Keratinocyte (primary cell): ENCODE results near the gene ZNF560. TPM values are rescaled to one million over a fixed set of nuclear protein-coding genes. Genes with fewer than 3 reads are reported as not detected.

Experiments used
- DNase-seq: peaks from one replicate; pipeline ENCODE4 v3.0.0-alpha.2; 2011; ENCODE audit warnings: low read depth, missing footprints, low spot score
- FAIRE-seq: peaks from 2 replicates; lab custom pipeline; 2011; peaks lifted over from hg19 to GRCh38; lab: Jason Lieb, UNC
- H2AFZ ChIP-seq: 2 replicates; pipeline ENCODE4 v1.6.0; 2012; ENCODE audit warnings: low read length, control low read depth, inconsistent platforms; ENCODE audit not compliant: control insufficient read depth
- H3K27ac ChIP-seq: 2 replicates; pipeline ENCODE4 v1.5.1; 2011; ENCODE audit warnings: low read length; ENCODE audit not compliant: control insufficient read depth, insufficient read depth
- H3K27me3 ChIP-seq: 3 replicates; pipeline ENCODE4 v1.6.0; 2011; ENCODE audit warnings: low read length; ENCODE audit not compliant: control insufficient read depth, insufficient read depth; ENCODE audit errors: extremely low read depth
- H3K36me3 ChIP-seq, 2 experiments: 2 replicates in 1 of 2; 3 replicates in 1 of 2; pipeline ENCODE4 v1.5.1; 2011; ENCODE audit warnings: low read length in 2 of 2, mild to moderate bottlenecking in 1 of 2; ENCODE audit not compliant: control insufficient read depth in 2 of 2, insufficient read depth in 2 of 2; ENCODE audit errors: extremely low read depth in 1 of 2
- H3K4me1 ChIP-seq: 3 replicates; pipeline ENCODE4 v1.5.1; 2011; ENCODE audit warnings: low read length; ENCODE audit not compliant: control insufficient read depth, insufficient read depth; ENCODE audit errors: extremely low read depth
- H3K4me2 ChIP-seq: 3 replicates; pipeline ENCODE4 v1.6.0; 2011; ENCODE audit warnings: low read depth, low read length; ENCODE audit not compliant: control insufficient read depth, insufficient read depth; ENCODE audit errors: extremely low read depth
- H3K4me3 ChIP-seq, 3 experiments: fragments of 200-600 bp in 1 of 3; sonication (generic) in 1 of 3; 2 replicates in 2 of 3; 3 replicates in 1 of 3; pipeline ENCODE4 v1.5.1; 2011 to 2016; ENCODE audit warnings: low read length in 3 of 3, mild to moderate bottlenecking in 3 of 3, control low read depth in 2 of 3, inconsistent platforms in 1 of 3, low read depth in 1 of 3, mixed read lengths in 1 of 3, mixed run types in 1 of 3, moderate library complexity in 1 of 3; ENCODE audit not compliant: control insufficient read depth in 2 of 3, insufficient read depth in 2 of 3; ENCODE audit errors: extremely low read depth in 1 of 3
- H3K79me2 ChIP-seq: 2 replicates; pipeline ENCODE4 v1.6.0; 2012; ENCODE audit warnings: low read length; ENCODE audit not compliant: control insufficient read depth, insufficient read depth
- H3K9ac ChIP-seq: 3 replicates; pipeline ENCODE4 v1.6.0; 2011; ENCODE audit warnings: low read length; ENCODE audit not compliant: control insufficient read depth, insufficient read depth; ENCODE audit errors: extremely low read depth
- H3K9me1 ChIP-seq: 3 replicates; pipeline ENCODE4 v1.6.0; 2011; ENCODE audit warnings: low read length; ENCODE audit not compliant: control insufficient read depth, insufficient read depth; ENCODE audit errors: extremely low read depth
- H3K9me3 ChIP-seq: 2 replicates; pipeline ENCODE4 v1.5.1; 2012; ENCODE audit warnings: low read depth, low read length; ENCODE audit not compliant: control insufficient read depth
- H4K20me1 ChIP-seq: 3 replicates; pipeline ENCODE4 v1.6.0; 2011; ENCODE audit warnings: low read length; ENCODE audit not compliant: control insufficient read depth, insufficient read depth; ENCODE audit errors: extremely low read depth
- EZH2 ChIP-seq: IDR thresholded peaks from one replicate; pipeline ENCODE4 v1.6.1; 2012; ENCODE audit warnings: inconsistent platforms, mild to moderate bottlenecking, low read length, moderate library complexity
- dilution Hi-C: fragments of 300-500 bp; cut with MboI; formaldehyde crosslinking; loops from one replicate; pipeline ENCODE4 v1.7.0; 2020; ENCODE audit warnings: low sequenced_read_pairs; ENCODE audit not compliant: extremely low pct_ligation_motif_present
- polyA plus RNA-seq, 5 experiments: library from polyadenylated mRNA; depleted of rRNA in 3 of 5; stranded (reverse) in 3 of 5; stranded (forward) in 1 of 5; unstranded in 1 of 5; fragments of >200 nt; gene quantifications; 1 replicate in 1 of 5; 2 replicates in 3 of 5; 3 replicates in 1 of 5; pipeline versions ENCODE4 v1.2.1 to v1.2.3, GENCODE V29; 2011 to 2012; ENCODE audit warnings: missing spikeins in 2 of 5, low read depth in 1 of 5, low replicate concordance in 1 of 5
- TF ChIP-seq, protein P1 (sequence below), 3 experiments: IDR thresholded peaks in 1 of 3; conservative IDR thresholded peaks in 1 of 3; optimal IDR thresholded peaks in 1 of 3; 2 replicates in 2 of 3; 3 replicates in 1 of 3; pipeline versions ENCODE3 to v1.5.1; 2011; ENCODE audit warnings: low read length in 3 of 3, mild to moderate bottlenecking in 3 of 3, moderate library complexity in 2 of 3, control low read depth in 1 of 3, inconsistent platforms in 1 of 3; ENCODE audit not compliant: insufficient read depth in 2 of 3; ENCODE audit errors: extremely low read depth in 1 of 3

The ZNF560 gene
- polyA plus RNA-seq, 1 donor (not counting 4 experiments of a cell fraction or from before 2014, with no cell fraction given) = 0.04 TPM

DNA sequence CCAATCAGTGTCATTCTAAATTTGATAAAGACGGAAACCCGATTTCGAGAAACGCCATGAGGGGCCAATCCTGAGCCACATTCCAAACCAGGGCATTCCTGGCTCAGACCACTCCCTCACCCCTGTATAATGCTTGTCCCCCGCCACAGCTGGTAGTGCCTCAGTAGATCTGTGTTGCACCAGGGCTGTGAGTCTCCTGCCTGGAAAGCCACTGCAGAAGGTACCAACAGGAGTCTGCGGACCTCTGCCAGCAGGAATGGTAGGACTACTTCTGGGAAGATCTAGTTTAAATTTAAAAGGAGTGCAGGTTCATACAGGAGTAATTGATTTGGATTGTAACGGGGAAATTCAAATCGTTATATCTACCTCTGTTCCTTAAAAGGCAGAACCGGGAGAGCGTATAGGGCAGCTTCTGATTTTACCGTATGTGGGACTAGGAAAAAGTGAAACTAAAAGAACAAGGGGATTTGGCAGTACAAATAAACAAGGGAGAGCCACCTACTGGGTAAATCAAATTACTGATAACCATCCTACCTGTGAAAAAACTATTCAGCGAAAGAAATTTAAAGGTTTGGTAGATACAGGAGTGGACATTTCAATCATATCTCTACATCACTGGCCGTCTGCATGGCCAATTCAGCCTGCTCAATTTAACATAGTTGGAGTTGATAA lies 42.3 kb downstream of the ZNF560 start:
- H3K4me3 ChIP-seq = no peak overlapping the region
- no peaks in the 10 kb centered on the region for H3K79me2 ChIP-seq
- FAIRE-seq (no peak), DNase-seq (no peak)
- H3K4me1 ChIP-seq = no peaks in the 10 kb centered on the region
- dilution Hi-C loops = no loop called here
- no peak overlapping the region for H3K4me2 ChIP-seq
- H2AFZ ChIP-seq = no peak overlapping the region
- TF ChIP-seq, protein P1, sequence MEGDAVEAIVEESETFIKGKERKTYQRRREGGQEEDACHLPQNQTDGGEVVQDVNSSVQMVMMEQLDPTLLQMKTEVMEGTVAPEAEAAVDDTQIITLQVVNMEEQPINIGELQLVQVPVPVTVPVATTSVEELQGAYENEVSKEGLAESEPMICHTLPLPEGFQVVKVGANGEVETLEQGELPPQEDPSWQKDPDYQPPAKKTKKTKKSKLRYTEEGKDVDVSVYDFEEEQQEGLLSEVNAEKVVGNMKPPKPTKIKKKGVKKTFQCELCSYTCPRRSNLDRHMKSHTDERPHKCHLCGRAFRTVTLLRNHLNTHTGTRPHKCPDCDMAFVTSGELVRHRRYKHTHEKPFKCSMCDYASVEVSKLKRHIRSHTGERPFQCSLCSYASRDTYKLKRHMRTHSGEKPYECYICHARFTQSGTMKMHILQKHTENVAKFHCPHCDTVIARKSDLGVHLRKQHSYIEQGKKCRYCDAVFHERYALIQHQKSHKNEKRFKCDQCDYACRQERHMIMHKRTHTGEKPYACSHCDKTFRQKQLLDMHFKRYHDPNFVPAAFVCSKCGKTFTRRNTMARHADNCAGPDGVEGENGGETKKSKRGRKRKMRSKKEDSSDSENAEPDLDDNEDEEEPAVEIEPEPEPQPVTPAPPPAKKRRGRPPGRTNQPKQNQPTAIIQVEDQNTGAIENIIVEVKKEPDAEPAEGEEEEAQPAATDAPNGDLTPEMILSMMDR (optimal IDR thresholded peaks at IDR 0.05 in 1 of 3, IDR thresholded peaks at IDR 0.05 in 1 of 3, conservative IDR thresholded peaks at IDR 0.05 in 1 of 3; ENCODE audit: extremely low read depth in 1 of 3, insufficient read depth in 2 of 3, low read length in 3 of 3) = no peak
- TF ChIP-seq EZH2 = no peak
- no peaks in the 10 kb centered on the region for H3K36me3 ChIP-seq
- peaks cover 2% of the 10 kb centered on the region for H3K9me3 ChIP-seq
- no peak overlapping the region for H3K27ac ChIP-seq
- H3K9me1 ChIP-seq = no peaks in the 10 kb centered on the region
- no peak overlapping the region for H3K9ac ChIP-seq
- H4K20me1 ChIP-seq = no peaks in the 10 kb centered on the region
- no peaks in the 10 kb centered on the region for H3K27me3 ChIP-seq

GRCh38 chr19:9453953-9454352 lies 44.5 kb downstream of the ZNF560 start:
- FAIRE-seq (no peak), DNase-seq (no peak)
- TF ChIP-seq, protein P1 (optimal IDR thresholded peaks at IDR 0.05 in 1 of 3, IDR thresholded peaks at IDR 0.05 in 1 of 3, conservative IDR thresholded peaks at IDR 0.05 in 1 of 3; ENCODE audit: extremely low read depth in 1 of 3, insufficient read depth in 2 of 3, low read length in 3 of 3) = no peak
- Histone ChIP-seq H3K9me3 (peaks cover 2% of the 10 kb centered on the region), H3K9ac (no peak overlapping the region), H3K4me1 (no peaks in the 10 kb centered on the region), H3K36me3 (no peaks in the 10 kb centered on the region), H3K27ac (no peak overlapping the region), H3K27me3 (no peaks in the 10 kb centered on the region), H3K9me1 (no peaks in the 10 kb centered on the region), H2AFZ (no peak overlapping the region), H3K4me2 (no peak overlapping the region), H4K20me1 (no peaks in the 10 kb centered on the region), H3K4me3 (no peak overlapping the region), H3K79me2 (no peaks in the 10 kb centered on the region)
- dilution Hi-C loops = no loop called here
